AG08396 (cell line): Measurements from ENCODE around the gene POLR3G.
A peak's percentile ranks its signal among the peaks of the same experiment; 100 is the strongest.

ENCODE experiments used
- DNase-seq: peaks from one replicate; pipeline ENCODE4 v3.0.0; 2012; ENCODE audit warnings: low spot score, mixed read lengths

POLR3G gene

GRCh38 chr5:90503596-90503995, 28.9 kb downstream of the POLR3G start:
- DNase-seq: no peak

GRCh38 chr5:90504743-90505142, 30.1 kb downstream of the POLR3G start:
- no peak for DNase-seq

- no peak for DNase-seq
Measured at GRCh38 chr5:90506221-90506620, 31.6 kb downstream of the POLR3G start.

- DNase-seq: no peak
Measured at GRCh38 chr5:90510438-90510837, 35.8 kb downstream of the POLR3G start.

GRCh38 chr5:90514520-90514919, 39.9 kb downstream of the POLR3G start:
- no peak for DNase-seq

- DNase-seq: peak; percentile 14
Measured at GRCh38 chr5:90518661-90519060, 44.0 kb downstream of the POLR3G start.

GRCh38 chr5:90519081-90519480, 44.4 kb downstream of the POLR3G start:
- no peak for DNase-seq

- DNase-seq: peak; percentile 14
Measured at GRCh38 chr5:90528601-90529193, 54.0 kb downstream of the POLR3G start.

- DNase-seq: peak; percentile 98
Measured at GRCh38 chr5:90529194-90529938, 54.7 kb downstream of the POLR3G start, which contains the start of gene LYSMD3. TSS of gene LYSMD3 (minus strand) at chr5:90529584. CDS start at chr5:90525289, 4,295 bp downstream.

- DNase-seq: peak; percentile 78
Measured at GRCh38 chr5:90529939-90530677, 55.4 kb downstream of the POLR3G start.

- DNase-seq: no peak
Measured at GRCh38 chr5:90530736-90531487, 56.2 kb downstream of the POLR3G start.

GRCh38 chr5:90533794-90534193, 59.1 kb downstream of the POLR3G start:
- DNase-seq: no peak

- no peak for DNase-seq
Measured at GRCh38 chr5:90534922-90535321, 60.3 kb downstream of the POLR3G start.

GRCh38 chr5:90542827-90543519, 68.3 kb downstream of the POLR3G start:
- no peak for DNase-seq

GRCh38 chr5:90545511-90545910, 70.8 kb downstream of the POLR3G start:
- no peak for DNase-seq

- DNase-seq: no peak
Measured at GRCh38 chr5:90546216-90546837, 71.7 kb downstream of the POLR3G start.

GRCh38 chr5:90547072-90547536, 72.4 kb downstream of the POLR3G start:
- no peak for DNase-seq

GRCh38 chr5:90548069-90548593, 73.5 kb downstream of the POLR3G start:
- DNase-seq: no peak

- no peak for DNase-seq
Measured at GRCh38 chr5:90549223-90549622, 74.6 kb downstream of the POLR3G start.

- DNase-seq: no peak
Measured at GRCh38 chr5:90549729-90550275, 75.1 kb downstream of the POLR3G start.
